T-helper 9 cell (primary cell): ENCODE measurements around the gene DNAJC7.
A peak's percentile ranks its signal among the peaks of the same experiment; 100 is the strongest.

Source experiments
- DNase-seq: peaks from one replicate; pipeline ENCODE4 v3.0.0-alpha.2; 2020
- total RNA-seq, 2 donors: gene quantifications; one replicate each; lab custom pipeline; 2026; lab: John Stamatoyannopoulos, UW

DNAJC7 gene
- 106 to 119 reads per million in 2 donors for total RNA-seq

GRCh38 chr17:42016941-42017865 is at the start of gene DNAJC7:
Gene DNAJC7 (minus strand): TSS chr17:42017439. CDS start chr17:42017416, 23 bp downstream.
- DNase-seq = peak; percentile 79

GRCh38 chr17:42065201-42065600 is 48.0 kb upstream of the DNAJC7 start:
- DNase-seq = no peak

GRCh38 chr17:42062681-42063080 is 45.4 kb upstream of the DNAJC7 start:
- no peak for DNase-seq

- no peak for DNase-seq
These were observed 44.6 kb upstream of the DNAJC7 start for GRCh38 chr17:42061646-42062487.

- DNase-seq = no peak
These were observed 43.0 kb upstream of the DNAJC7 start for GRCh38 chr17:42060231-42060630.

GRCh38 chr17:42059815-42060214 is 42.6 kb upstream of the DNAJC7 start:
- no peak for DNase-seq

GRCh38 chr17:42058063-42058462 is 40.8 kb upstream of the DNAJC7 start:
- DNase-seq = no peak

GRCh38 chr17:42056635-42057034 is 39.4 kb upstream of the DNAJC7 start:
- no peak for DNase-seq

- DNase-seq = no peak
These were observed 38.3 kb upstream of the DNAJC7 start for GRCh38 chr17:42055496-42055895.

GRCh38 chr17:42055027-42055426 is 37.8 kb upstream of the DNAJC7 start:
- DNase-seq = no peak

- DNase-seq = no peak
These were observed 36.7 kb upstream of the DNAJC7 start for GRCh38 chr17:42053731-42054500.

GRCh38 chr17:42052346-42052877 is 35.2 kb upstream of the DNAJC7 start:
- no peak for DNase-seq

- no peak for DNase-seq
These were observed 34.4 kb upstream of the DNAJC7 start for GRCh38 chr17:42051645-42052044.

- no peak for DNase-seq
These were observed 33.8 kb upstream of the DNAJC7 start for GRCh38 chr17:42051013-42051400.

- peak; percentile 27 for DNase-seq
These were observed 33.3 kb upstream of the DNAJC7 start, which contains the start of gene C17orf113 for GRCh38 chr17:42050393-42051012. Gene C17orf113 (minus strand): TSS chr17:42050601. CDS start chr17:42043376, 7,225 bp downstream.

GRCh38 chr17:42049834-42050392 is 32.7 kb upstream of the DNAJC7 start:
- DNase-seq = no peak

- no peak for DNase-seq
These were observed 30.1 kb upstream of the DNAJC7 start for GRCh38 chr17:42047343-42047742.

- DNase-seq = no peak
These were observed 28.5 kb upstream of the DNAJC7 start for GRCh38 chr17:42045719-42046118.

- no peak for DNase-seq
These were observed 25.5 kb upstream of the DNAJC7 start for GRCh38 chr17:42042598-42043319.

- DNase-seq = no peak
These were observed 24.4 kb upstream of the DNAJC7 start for GRCh38 chr17:42041619-42042018.

- no peak for DNase-seq
These were observed 23.6 kb upstream of the DNAJC7 start for GRCh38 chr17:42040818-42041217.
